ENCODE results near the gene SLC25A43. TPM values are rescaled to one million over a fixed set of nuclear protein-coding genes. Genes with fewer than 3 reads are reported as not detected.

SLC25A43 gene
- total RNA-seq, 4 donors from 2014 or later, result 9.2 to 33.5 (median 12.5) TPM

GRCh38 chrX:119399772-119400101 is 601 bp downstream of the SLC25A43 start:
- intact Hi-C loops (cut with DNase I; ENCODE audit: low total_unique reads), result no loop called here

DNA sequence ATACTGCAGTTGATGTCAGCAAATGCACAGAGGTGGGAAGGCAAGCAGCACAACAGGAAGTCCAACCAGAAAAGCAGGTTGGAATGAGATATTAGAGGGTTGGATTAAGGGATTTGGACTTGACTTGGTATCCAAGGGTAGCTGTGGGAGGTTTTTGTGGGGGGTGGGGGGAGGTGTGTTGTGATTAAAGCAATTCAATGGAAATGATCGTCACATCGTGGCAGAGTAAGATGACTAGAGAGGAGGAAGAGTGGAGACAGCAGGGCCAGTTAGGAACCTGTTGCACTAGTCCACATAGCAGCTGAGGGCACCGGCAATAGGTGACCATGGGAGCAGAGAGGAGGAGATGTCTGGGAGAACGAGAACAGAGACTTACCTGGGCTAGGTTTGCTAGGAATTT is 2.4 kb downstream of the SLC25A43 start:
- Histone ChIP-seq H3K9me3 (no peaks in the 10 kb centered on the region), H3K36me3 (no peaks in the 10 kb centered on the region), H3K4me1 (no peaks in the 10 kb centered on the region), H3K27me3 (no peaks in the 10 kb centered on the region), H3K27ac (no peak overlapping the region), H3K4me3 (no peak overlapping the region)
- DNase-seq, result no peak
- no peak for TF ChIP-seq POLR2A (IDR thresholded peaks at IDR 0.05)
- TF ChIP-seq CTCF (IDR thresholded peaks at IDR 0.05), result no peak
- intact Hi-C loops (cut with DNase I; ENCODE audit: low total_unique reads), result no loop called here

More at GRCh38 chrX:119399772-119400101, 601 bp downstream of the SLC25A43 start:
- H3K4me3 ChIP-seq, result peak overlapping the region; percentile 31 to 74
- H3K27ac ChIP-seq, result peak overlapping the region; percentile 78 to 95
- no peaks in the 10 kb centered on the region for H3K9me3 ChIP-seq
- no peaks in the 10 kb centered on the region for H3K4me1 ChIP-seq
- no peaks in the 10 kb centered on the region for H3K27me3 ChIP-seq
- TF ChIP-seq CTCF (IDR thresholded peaks at IDR 0.05), result no peak
- no peak for TF ChIP-seq POLR2A (IDR thresholded peaks at IDR 0.05)
- DNase-seq, result no peak
- H3K36me3 ChIP-seq, result no peaks in the 10 kb centered on the region

DNA sequence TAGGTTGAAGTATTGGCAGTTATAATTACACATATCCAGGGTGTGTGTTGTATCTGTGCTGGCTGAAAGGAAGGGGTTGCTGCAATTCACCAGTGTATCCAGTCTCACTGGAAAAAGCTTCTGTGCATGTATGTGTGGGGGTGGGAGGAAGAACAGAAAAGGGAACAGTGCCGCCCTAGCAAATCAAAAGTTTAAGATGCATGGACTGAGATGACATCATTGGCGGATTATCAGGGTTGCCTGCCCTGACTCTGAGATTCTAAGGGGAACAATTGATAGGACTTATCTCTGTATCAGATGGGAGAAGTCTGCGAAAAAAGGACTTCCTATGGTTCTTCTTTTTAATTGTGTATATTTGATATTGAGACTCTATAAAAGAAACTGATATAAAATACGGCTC is 3.5 kb downstream of the SLC25A43 start:
- H3K4me1 ChIP-seq, result no peaks in the 10 kb centered on the region
- no peak for DNase-seq
- TF ChIP-seq CTCF (IDR thresholded peaks at IDR 0.05), result no peak
- no peak for TF ChIP-seq POLR2A (IDR thresholded peaks at IDR 0.05)
- no peak overlapping the region for H3K4me3 ChIP-seq
- intact Hi-C loops (cut with DNase I; ENCODE audit: low total_unique reads), result no loop called here
- no peaks in the 10 kb centered on the region for H3K27me3 ChIP-seq
- H3K36me3 ChIP-seq, result no peaks in the 10 kb centered on the region
- H3K27ac ChIP-seq, result no peak overlapping the region
- H3K9me3 ChIP-seq, result no peaks in the 10 kb centered on the region

- Histone ChIP-seq H3K36me3 (no peaks in the 10 kb centered on the region), H3K4me1 (no peaks in the 10 kb centered on the region), H3K27me3 (no peaks in the 10 kb centered on the region), H3K9me3 (no peaks in the 10 kb centered on the region), H3K27ac (no peak overlapping the region), H3K4me3 (no peak overlapping the region)
- DNase-seq, result no peak
- intact Hi-C loops (cut with DNase I; ENCODE audit: low total_unique reads), result no loop called here
- TF ChIP-seq CTCF (IDR thresholded peaks at IDR 0.05) (no peak), POLR2A (IDR thresholded peaks at IDR 0.05) (no peak)
Measured at GRCh38 chrX:119406776-119407175, 7.6 kb downstream of the SLC25A43 start.

- no peak for TF ChIP-seq CTCF (IDR thresholded peaks at IDR 0.05)
- no peak for TF ChIP-seq POLR2A (IDR thresholded peaks at IDR 0.05)
Measured at GRCh38 chrX:119407681-119408080, 8.5 kb downstream of the SLC25A43 start.

More at GRCh38 chrX:119407681-119408080, 8.5 kb downstream of the SLC25A43 start:
- H3K27me3 ChIP-seq, result no peaks in the 10 kb centered on the region
- H3K27ac ChIP-seq, result no peak overlapping the region
- H3K36me3 ChIP-seq, result no peaks in the 10 kb centered on the region
- intact Hi-C loops (cut with DNase I; ENCODE audit: low total_unique reads), result no loop called here
- no peaks in the 10 kb centered on the region for H3K4me1 ChIP-seq
- no peak overlapping the region for H3K4me3 ChIP-seq
- H3K9me3 ChIP-seq, result no peaks in the 10 kb centered on the region
- no peak for DNase-seq

Data from uterus (tissue), 4 donors.